HK-2 (cell line): ENCODE data around the gene MYH8.

Experiments used
- DNase-seq: peaks from one replicate; pipeline ENCODE4 v3.0.0-alpha.2; 2018; ENCODE audit not compliant: unreplicated experiment

The MYH8 gene

GRCh38 chr17:10384175-10384574, 37.6 kb downstream of the MYH8 start:
- DNase-seq = no peak

GRCh38 chr17:10380631-10381408, 40.9 kb downstream of the MYH8 start:
- DNase-seq = no peak

- no peak for DNase-seq
Measured at GRCh38 chr17:10372906-10373305, 48.8 kb downstream of the MYH8 start, which contains the start of gene MYH13. TSS of gene MYH13 (minus strand) at chr17:10373006. CDS start at chr17:10364530, 8,476 bp downstream.

- peak; percentile 4 for DNase-seq
Measured at GRCh38 chr17:10370016-10370608, 51.6 kb downstream of the MYH8 start.

- no peak for DNase-seq
Measured at GRCh38 chr17:10369239-10369638, 52.5 kb downstream of the MYH8 start.

GRCh38 chr17:10368561-10368960, 53.2 kb downstream of the MYH8 start:
- DNase-seq = no peak

GRCh38 chr17:10360578-10360977, 61.2 kb downstream of the MYH8 start:
- no peak for DNase-seq

GRCh38 chr17:10357768-10358167, 64.0 kb downstream of the MYH8 start:
- peak; percentile 3 for DNase-seq

- DNase-seq = no peak
Measured at GRCh38 chr17:10354651-10355050, 67.1 kb downstream of the MYH8 start.

- DNase-seq = no peak
Measured at GRCh38 chr17:10352893-10353292, 68.9 kb downstream of the MYH8 start.

- no peak for DNase-seq
Measured at GRCh38 chr17:10349403-10349802, 72.3 kb downstream of the MYH8 start.

GRCh38 chr17:10344816-10345215, 76.9 kb downstream of the MYH8 start:
- DNase-seq = no peak
